Gastrocnemius medialis (tissue), 4 donors: ENCODE data around the gene B4GALT2.

Experiments used
- CTCF ChIP-seq, 5 experiments: fragments of 450-650 bp in 3 of 5; fragments of 200-600 bp in 2 of 5; sonication (generic) in 2 of 5; IDR thresholded peaks in 4 of 5; conservative IDR thresholded peaks in 1 of 5; 1 replicate in 4 of 5; 2 replicates in 1 of 5; pipeline ENCODE4 v1.5.1; 2016 to 2019; ENCODE audit warnings: antibody characterized with exemption in 5 of 5, mild to moderate bottlenecking in 3 of 5, moderate library complexity in 3 of 5
- POLR2A ChIP-seq, 2 donors: fragments of 450-650 bp; IDR thresholded peaks; one replicate each; pipeline ENCODE4 v1.6.1; 2017; ENCODE audit warnings: antibody characterized with exemption in 2 of 2, mild to moderate bottlenecking in 2 of 2, moderate library complexity in 2 of 2

GRCh38 chr1:43987159-43987902 is 8.3 kb downstream of the B4GALT2 start:
- TF ChIP-seq CTCF (IDR thresholded peaks at IDR 0.05 in 4 of 5, conservative IDR thresholded peaks at IDR 0.05 in 1 of 5) (no peak), POLR2A (IDR thresholded peaks at IDR 0.05) (no peak)
